ENCODE results near the gene FOXL3.

The FOXL3 gene

GRCh38 chr7:272631-273030, 17.3 kb upstream of the FOXL3 start:
- no peaks in the 10 kb centered on the region for H3K9me2 ChIP-seq (replicated peaks; ENCODE audit: insufficient read depth, low read length)
- H3K4me3 ChIP-seq (ENCODE audit: insufficient read depth, low read length, poor library complexity, severe bottlenecking), result no peak overlapping the region
- no peaks in the 10 kb centered on the region for H3K79me2 ChIP-seq (ENCODE audit: insufficient read depth, low read length)
- no peaks in the 10 kb centered on the region for H4K20me1 ChIP-seq (ENCODE audit: low read depth, low read length)
- H3K9me3 ChIP-seq (ENCODE audit: insufficient read depth, low read length), result peaks cover 3% of the 10 kb centered on the region; the same call in 1 of the 2 replicates
- no peaks in the 10 kb centered on the region for H3F3A ChIP-seq (ENCODE audit: insufficient read depth)
- H2AFZ ChIP-seq (ENCODE audit: low read depth, low read length, severe bottlenecking), result no peak overlapping the region
- H3K36me3 ChIP-seq (ENCODE audit: low read length), result no peaks in the 10 kb centered on the region
- no peak overlapping the region for H3K4me2 ChIP-seq (ENCODE audit: low read depth, low read length, poor library complexity, severe bottlenecking)
- no peak overlapping the region for H3K9ac ChIP-seq (ENCODE audit: low read length)
- H3K27ac ChIP-seq (ENCODE audit: low read depth, low read length), result no peak overlapping the region
- no peaks in the 10 kb centered on the region for H3K27me3 ChIP-seq (ENCODE audit: low read length)
- no peak for TF ChIP-seq EZH2phosphoT487 (conservative IDR thresholded peaks at IDR 0.05; ENCODE audit: low read length)
- TF ChIP-seq, protein P1, sequence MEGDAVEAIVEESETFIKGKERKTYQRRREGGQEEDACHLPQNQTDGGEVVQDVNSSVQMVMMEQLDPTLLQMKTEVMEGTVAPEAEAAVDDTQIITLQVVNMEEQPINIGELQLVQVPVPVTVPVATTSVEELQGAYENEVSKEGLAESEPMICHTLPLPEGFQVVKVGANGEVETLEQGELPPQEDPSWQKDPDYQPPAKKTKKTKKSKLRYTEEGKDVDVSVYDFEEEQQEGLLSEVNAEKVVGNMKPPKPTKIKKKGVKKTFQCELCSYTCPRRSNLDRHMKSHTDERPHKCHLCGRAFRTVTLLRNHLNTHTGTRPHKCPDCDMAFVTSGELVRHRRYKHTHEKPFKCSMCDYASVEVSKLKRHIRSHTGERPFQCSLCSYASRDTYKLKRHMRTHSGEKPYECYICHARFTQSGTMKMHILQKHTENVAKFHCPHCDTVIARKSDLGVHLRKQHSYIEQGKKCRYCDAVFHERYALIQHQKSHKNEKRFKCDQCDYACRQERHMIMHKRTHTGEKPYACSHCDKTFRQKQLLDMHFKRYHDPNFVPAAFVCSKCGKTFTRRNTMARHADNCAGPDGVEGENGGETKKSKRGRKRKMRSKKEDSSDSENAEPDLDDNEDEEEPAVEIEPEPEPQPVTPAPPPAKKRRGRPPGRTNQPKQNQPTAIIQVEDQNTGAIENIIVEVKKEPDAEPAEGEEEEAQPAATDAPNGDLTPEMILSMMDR (IDR thresholded peaks at IDR 0.05; ENCODE audit: insufficient read depth, low read length, poor library complexity, severe bottlenecking), result no peak

DNA sequence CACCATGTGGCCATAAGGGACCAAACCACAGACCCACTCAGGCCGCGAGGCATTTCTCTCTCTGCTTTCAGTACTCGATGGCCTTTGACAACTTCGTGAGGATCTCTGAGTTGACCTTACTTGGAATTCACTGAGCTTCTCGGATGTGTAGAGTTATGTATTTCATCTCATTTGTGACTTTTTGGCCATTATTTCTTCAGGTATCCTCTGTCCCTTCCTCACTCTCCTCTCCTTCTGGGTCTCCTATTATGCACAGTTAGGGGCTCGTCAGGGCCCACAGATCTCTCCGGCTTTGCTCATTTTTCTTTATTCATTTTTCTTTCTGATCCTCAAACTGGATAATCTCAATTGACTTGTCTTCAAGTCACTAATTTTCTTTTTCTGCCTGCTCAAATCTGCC, 16.6 kb upstream of the FOXL3 start:
- TF ChIP-seq EZH2phosphoT487 (conservative IDR thresholded peaks at IDR 0.05; ENCODE audit: low read length), result no peak
- TF ChIP-seq, protein P1 (IDR thresholded peaks at IDR 0.05; ENCODE audit: insufficient read depth, low read length, poor library complexity, severe bottlenecking), result no peak
- no peak overlapping the region for H3K4me3 ChIP-seq (ENCODE audit: insufficient read depth, low read length, poor library complexity, severe bottlenecking)
- no peak overlapping the region for H2AFZ ChIP-seq (ENCODE audit: low read depth, low read length, severe bottlenecking)
- H3K9me3 ChIP-seq (ENCODE audit: insufficient read depth, low read length), result peaks cover 9% of the 10 kb centered on the region; the same call in 1 of the 2 replicates
- no peak overlapping the region for H3K9ac ChIP-seq (ENCODE audit: low read length)
- H3F3A ChIP-seq (ENCODE audit: insufficient read depth), result no peaks in the 10 kb centered on the region
- H3K27ac ChIP-seq (ENCODE audit: low read depth, low read length), result no peak overlapping the region
- H3K36me3 ChIP-seq (ENCODE audit: low read length), result no peaks in the 10 kb centered on the region
- H3K9me2 ChIP-seq (replicated peaks; ENCODE audit: insufficient read depth, low read length), result 0 out of 2 replicates have a peak, but pooled peaks cover 5% of the 10 kb centered on the region
- no peaks in the 10 kb centered on the region for H3K79me2 ChIP-seq (ENCODE audit: insufficient read depth, low read length)
- no peaks in the 10 kb centered on the region; the same call in 1 of the 2 replicates for H3K27me3 ChIP-seq (ENCODE audit: low read length)
- no peak overlapping the region for H3K4me2 ChIP-seq (ENCODE audit: low read depth, low read length, poor library complexity, severe bottlenecking)
- H4K20me1 ChIP-seq (ENCODE audit: low read depth, low read length), result no peaks in the 10 kb centered on the region

- Histone ChIP-seq H3K27ac (ENCODE audit: low read depth, low read length) (no peak overlapping the region), H3K4me3 (ENCODE audit: insufficient read depth, low read length, poor library complexity, severe bottlenecking) (no peak overlapping the region), H3K4me2 (ENCODE audit: low read depth, low read length, poor library complexity, severe bottlenecking) (no peak overlapping the region), H3K9me3 (ENCODE audit: insufficient read depth, low read length) (peaks cover 10% of the 10 kb centered on the region; the same call in 1 of the 2 replicates), H3K9me2 (replicated peaks; ENCODE audit: insufficient read depth, low read length) (0 out of 2 replicates have a peak, but pooled peaks cover 5% of the 10 kb centered on the region), H2AFZ (ENCODE audit: low read depth, low read length, severe bottlenecking) (no peak overlapping the region), H3F3A (ENCODE audit: insufficient read depth) (no peaks in the 10 kb centered on the region), H3K27me3 (ENCODE audit: low read length) (no peaks in the 10 kb centered on the region; the same call in 1 of the 2 replicates), H4K20me1 (ENCODE audit: low read depth, low read length) (no peaks in the 10 kb centered on the region), H3K79me2 (ENCODE audit: insufficient read depth, low read length) (no peaks in the 10 kb centered on the region), H3K36me3 (ENCODE audit: low read length) (no peaks in the 10 kb centered on the region), H3K9ac (ENCODE audit: low read length) (no peak overlapping the region)
- TF ChIP-seq, protein P1 (IDR thresholded peaks at IDR 0.05; ENCODE audit: insufficient read depth, low read length, poor library complexity, severe bottlenecking), result no peak
- TF ChIP-seq EZH2phosphoT487 (conservative IDR thresholded peaks at IDR 0.05; ENCODE audit: low read length), result no peak
These were observed 15.7 kb upstream of the FOXL3 start for GRCh38 chr7:274266-274665.

All from SU-DHL-6 (cell line).